ENCODE data around the gene TTBK2. TPM values are rescaled to one million over a fixed set of nuclear protein-coding genes. Genes with fewer than 3 reads are reported as not detected.

The TTBK2 gene
- total and polyA plus RNA-seq, 2 donors (not counting 1 experiment from before 2014, with no cell fraction given): 4.3 to 39.6 TPM

GRCh38 chr15:42691308-42691707, 229.3 kb downstream of the TTBK2 start:
- H2AFZ ChIP-seq (ENCODE audit: insufficient read depth, low read depth, low read length, poor library complexity, severe bottlenecking): no peak overlapping the region
- no peak for TF ChIP-seq CTCF (IDR thresholded peaks at IDR 0.05)
- TF ChIP-seq EZH2 (IDR thresholded peaks at IDR 0.05; ENCODE audit: borderline replicate concordance, insufficient read depth, low read depth, low read length, poor library complexity, severe bottlenecking): no peak
- H3K4me1 Mint-ChIP-seq: no peaks in the 10 kb centered on the region
- no peaks in the 10 kb centered on the region for H3K9me3 Mint-ChIP-seq (ENCODE audit: insufficient read depth)
- ATAC-seq (ENCODE audit: low read depth) (no peak), DNase-seq (no peak)
- no peaks in the 10 kb centered on the region for H3K9me3 ChIP-seq (ENCODE audit: control extremely low read depth in 1 of 3, control insufficient read depth in 2 of 3, insufficient read depth in 1 of 3, low read length in 2 of 3)
- H3K27ac ChIP-seq (ENCODE audit: low read length in 2 of 2): no peak overlapping the region
- H4K20me1 ChIP-seq (ENCODE audit: control insufficient read depth, insufficient read depth, low read length, poor library complexity, severe bottlenecking): no peaks in the 10 kb centered on the region
- H3K27me3 ChIP-seq (replicated peaks in 1 of 4; ENCODE audit: control extremely low read depth in 1 of 4, control insufficient read depth in 3 of 4, insufficient read depth in 4 of 4, low read length in 3 of 4): no peaks in the 10 kb centered on the region
- no peaks in the 10 kb centered on the region for H3K27me3 Mint-ChIP-seq
- H3K4me1 ChIP-seq (ENCODE audit: control insufficient read depth in 2 of 2, insufficient read depth in 2 of 2, low read length in 2 of 2): no peaks in the 10 kb centered on the region
- no peak overlapping the region for H3K4me2 ChIP-seq (replicated peaks; ENCODE audit: low read depth, low read length, poor library complexity, severe bottlenecking)
- H3K4me3 Mint-ChIP-seq: no peak overlapping the region
- 84% methylated on average over 4 of the region's 4 CpGs for WGBS (ENCODE audit: insufficient coverage)
- H3K36me3 ChIP-seq (replicated peaks in 1 of 2; ENCODE audit: control extremely low read depth in 1 of 2, control insufficient read depth in 1 of 2, extremely low read depth in 1 of 2, insufficient read depth in 2 of 2, low read length in 1 of 2): peaks cover 0 to 6% of the 10 kb centered on the region in 2 experiments
- POLR2A ChIA-PET: no interaction called here
- H3K79me2 ChIP-seq (ENCODE audit: control insufficient read depth, insufficient read depth, low read length): no peaks in the 10 kb centered on the region
- intact Hi-C loops (cut with micrococcal nuclease): no loop called here
- H3K4me3 ChIP-seq (ENCODE audit: control extremely low read depth in 1 of 5, extremely low read depth in 1 of 5, insufficient read depth in 1 of 5, low read depth in 2 of 5, low read length in 4 of 5): no peak overlapping the region
- H3K27ac Mint-ChIP-seq: no peak overlapping the region
- CTCF ChIA-PET: no interaction called here
- no peak overlapping the region for H3K9ac ChIP-seq (ENCODE audit: low read length)

Small RNA genes within 50 kb of the gene (small RNA-seq; reads per million reads assigned to genes)
- gene KRT8P50 (ENCODE audit: insufficient read length, low read depth, low replicate concordance): not detected

Other genes with a start within 250 kb of the TTBK2 start
- gene CDAN1, start 183.7 kb downstream of the TTBK2 start, total RNA-seq: 27.3 and 31.8 TPM in 2 replicates
- gene CDAN1, start 183.7 kb downstream of the TTBK2 start, polyA plus RNA-seq: 9.7 and 11.7 TPM in 2 replicates
- gene UBR1, start 185.3 kb upstream of the TTBK2 start, total RNA-seq: 60.7 and 66.7 TPM in 2 replicates
- 9.7 and 14.5 TPM in 2 replicates for gene UBR1, start 185.3 kb upstream of the TTBK2 start, polyA plus RNA-seq
- 65.3 and 74.4 TPM in 2 replicates for gene TMEM62, start 212.8 kb upstream of the TTBK2 start, total RNA-seq
- 18.6 and 24.4 TPM in 2 replicates for gene TMEM62, start 212.8 kb upstream of the TTBK2 start, polyA plus RNA-seq

Data from B cell (primary cell).